Fibroblast of pulmonary artery (primary cell): ENCODE measurements around the gene ACAP2.
A peak's percentile ranks its signal among the peaks of the same experiment; 100 is the strongest.

Experiments
- DNase-seq: peaks from one replicate; pipeline ENCODE4 v3.0.0-alpha.2; 2010; ENCODE audit warnings: low read depth
- H3K4me3 ChIP-seq: replicated peaks from 2 replicates; pipeline ENCODE4 v1.5.1; 2011; ENCODE audit warnings: low read depth, mild to moderate bottlenecking, control low read depth, low read length, moderate library complexity
- CTCF ChIP-seq: IDR thresholded peaks from 2 replicates; pipeline ENCODE4 v1.5.1; 2011; ENCODE audit warnings: mild to moderate bottlenecking, control low read depth, low read length, inconsistent platforms; ENCODE audit errors: missing control alignments

The ACAP2 gene

GRCh38 chr3:195248281-195248680 lies 194.5 kb downstream of the ACAP2 start:
- TF ChIP-seq CTCF = no peak
- peak; percentile 23 for DNase-seq
- no peak overlapping the region for H3K4me3 ChIP-seq

- TF ChIP-seq CTCF = no peak
- DNase-seq = no peak
- H3K4me3 ChIP-seq = no peak overlapping the region
Measured at GRCh38 chr3:195247863-195248189, 195.0 kb downstream of the ACAP2 start.

- DNase-seq = no peak
- H3K4me3 ChIP-seq = no peak overlapping the region
- TF ChIP-seq CTCF = no peak
Measured at GRCh38 chr3:195247086-195247862, 195.5 kb downstream of the ACAP2 start.

GRCh38 chr3:195246581-195246995 lies 196.2 kb downstream of the ACAP2 start:
- DNase-seq = no peak
- H3K4me3 ChIP-seq = no peak overlapping the region
- no peak for TF ChIP-seq CTCF

GRCh38 chr3:195245531-195245951 lies 197.3 kb downstream of the ACAP2 start:
- no peak overlapping the region for H3K4me3 ChIP-seq
- TF ChIP-seq CTCF = no peak
- DNase-seq = no peak

DNA sequence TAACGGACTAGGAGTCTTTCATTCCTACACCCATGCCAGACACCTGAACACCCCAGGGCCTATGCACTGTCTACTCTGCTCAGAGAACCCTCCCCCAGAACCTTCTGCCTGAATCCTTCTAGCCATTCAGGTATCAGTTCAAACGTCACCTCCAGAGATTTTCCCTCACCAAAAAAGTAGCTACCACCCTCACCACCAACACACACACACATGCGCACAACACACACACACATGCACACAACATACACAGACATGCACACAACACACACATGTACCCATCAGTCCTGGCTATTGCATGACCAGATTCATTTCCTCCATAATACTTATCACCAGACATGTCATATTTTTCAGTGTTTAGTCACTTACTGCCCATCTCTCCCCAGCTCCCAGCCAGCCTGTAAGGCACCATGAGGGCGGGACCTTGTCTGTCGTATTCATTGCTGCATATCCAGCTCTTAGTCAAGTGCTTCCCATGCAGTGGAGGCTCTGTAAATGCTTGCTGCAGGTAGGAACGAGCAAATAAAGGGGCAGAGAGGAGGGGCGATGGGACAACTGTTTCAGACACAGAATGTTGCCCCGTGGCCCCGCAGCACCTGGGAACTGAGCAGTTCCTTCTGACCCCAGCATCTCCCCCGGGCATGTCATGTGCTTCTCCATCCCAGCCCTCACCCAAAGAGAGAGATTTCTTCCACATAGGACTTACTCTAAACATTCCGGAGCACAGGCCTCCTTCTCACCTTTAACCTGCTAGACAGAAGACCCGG lies 201.0 kb downstream of the ACAP2 start:
- DNase-seq = no peak

More for the DNA sequence above, 201.0 kb downstream of the ACAP2 start:
- no peak for TF ChIP-seq CTCF
- H3K4me3 ChIP-seq = no peak overlapping the region
